ENCODE data around the gene SYNGR3.

The SYNGR3 gene

DNA sequence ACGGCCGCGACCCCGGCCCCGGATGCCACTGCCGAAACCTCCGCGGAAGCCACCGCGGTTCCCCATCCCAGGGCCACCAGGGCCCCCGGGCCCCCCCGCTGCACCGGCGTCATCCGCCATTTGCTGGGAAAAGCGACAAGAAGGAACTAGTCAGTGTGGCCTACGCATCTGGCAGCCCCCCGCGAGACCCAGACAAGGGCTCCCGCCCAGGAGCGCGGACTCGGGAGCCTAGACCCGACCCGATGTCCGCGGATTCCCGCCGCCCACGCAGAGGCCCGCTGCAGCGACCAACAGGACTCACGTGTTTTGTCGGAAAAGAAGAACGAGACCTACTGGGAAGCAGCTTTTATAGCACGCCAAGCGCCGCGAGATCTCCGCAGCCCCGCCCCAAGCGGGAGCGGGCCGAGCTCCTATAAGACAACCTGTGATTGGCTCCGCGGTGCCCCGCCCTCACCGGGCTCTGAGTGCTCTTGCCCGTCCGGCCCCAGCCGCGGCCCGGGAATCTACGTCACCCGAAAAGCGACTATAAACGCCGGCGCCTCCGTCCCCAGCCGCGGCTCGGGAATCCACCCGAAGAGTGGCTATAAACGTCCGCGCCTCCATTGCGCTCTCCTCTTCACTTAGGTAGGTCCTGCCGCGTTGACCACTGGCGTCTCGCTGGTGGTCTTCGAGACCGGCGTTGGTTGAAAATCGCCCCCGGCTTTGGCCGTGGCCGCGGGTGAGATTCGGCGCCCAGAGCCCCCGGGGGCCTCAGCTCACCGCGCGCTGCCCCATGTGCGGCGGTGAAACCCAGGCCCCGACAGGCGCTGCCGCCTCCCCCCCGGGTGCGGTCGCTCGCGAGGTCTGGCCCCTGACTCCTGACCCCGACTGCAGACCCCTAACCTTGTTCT, 25.0 kb upstream of the SYNGR3 start, which contains the start of gene RPS2:
TSS of gene RPS2 (minus strand) at position 321 of the 890 bp plus-strand sequence. CDS start at position 120, 201 bp downstream.
- DNase-seq, result peak; percentile 99
- TF ChIP-seq GATA1 (IDR thresholded peaks at IDR 0.05; ENCODE audit: low read depth, low read length), result no peak
- TF ChIP-seq POLR2A (IDR thresholded peaks at IDR 0.05; ENCODE audit: low read length), result peak; percentile 99

DNA sequence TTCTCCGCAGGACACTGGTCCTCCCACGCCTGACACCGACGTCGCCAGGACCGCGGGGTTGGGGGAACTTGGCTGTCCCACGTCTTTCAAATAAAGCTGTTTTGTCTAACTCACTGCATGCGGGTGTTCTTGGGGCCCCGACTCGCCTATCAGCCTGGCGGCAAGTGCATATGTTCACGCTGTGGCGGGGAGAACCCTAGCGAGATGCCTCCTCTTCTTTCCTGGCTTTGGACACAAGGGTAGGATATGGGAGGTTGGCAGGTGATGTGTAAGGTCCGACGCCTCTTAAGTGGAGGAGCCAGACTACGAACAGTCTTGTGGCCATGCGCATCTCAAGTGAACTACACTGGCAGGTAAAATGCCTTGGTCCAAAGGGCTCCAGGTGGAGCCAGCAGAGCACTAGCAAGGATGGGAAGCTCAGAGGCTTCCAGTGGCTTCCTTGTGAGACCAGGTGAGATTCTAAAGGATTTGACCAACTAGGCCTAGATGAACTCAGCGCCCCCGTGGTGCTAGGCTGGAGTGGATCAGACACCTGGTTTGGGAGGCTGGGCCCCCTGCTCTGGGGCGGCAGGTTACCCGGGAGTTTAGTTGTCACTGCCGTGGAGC, 24.3 kb upstream of the SYNGR3 start:
- DNase-seq, result peak; percentile 66 to 73
- TF ChIP-seq POLR2A (IDR thresholded peaks at IDR 0.05; ENCODE audit: low read length) (no peak), GATA1 (IDR thresholded peaks at IDR 0.05; ENCODE audit: low read depth, low read length) (no peak)

DNA sequence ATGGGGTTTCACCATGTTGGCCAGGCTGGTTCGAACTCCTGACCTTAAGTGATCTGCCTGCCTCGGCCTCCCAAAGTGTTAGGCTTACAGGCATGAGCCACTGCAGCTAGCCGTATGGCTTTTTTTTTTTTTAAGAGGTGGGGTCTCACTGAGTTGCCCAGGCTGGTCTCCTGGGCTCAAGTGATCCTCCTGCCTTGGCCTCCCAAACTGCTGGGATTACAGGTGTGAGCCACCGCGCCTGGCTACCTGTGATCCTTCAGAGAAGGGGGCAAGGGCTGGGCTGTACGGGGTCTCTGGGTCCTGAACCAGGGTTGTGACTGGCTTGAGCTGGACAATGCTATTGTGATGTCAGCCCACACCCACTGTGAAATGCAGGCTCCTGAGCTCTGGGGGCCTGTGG, 23.3 kb upstream of the SYNGR3 start, which contains the start of gene RNF151:
TSS of gene RNF151 (plus strand) at position 397 of the 400 bp plus-strand sequence. CDS start 26 bp downstream, outside the sequence.
- TF ChIP-seq GATA1 (IDR thresholded peaks at IDR 0.05; ENCODE audit: low read depth, low read length), result no peak
- no peak for TF ChIP-seq POLR2A (IDR thresholded peaks at IDR 0.05; ENCODE audit: low read length)
- no peak for DNase-seq

DNA sequence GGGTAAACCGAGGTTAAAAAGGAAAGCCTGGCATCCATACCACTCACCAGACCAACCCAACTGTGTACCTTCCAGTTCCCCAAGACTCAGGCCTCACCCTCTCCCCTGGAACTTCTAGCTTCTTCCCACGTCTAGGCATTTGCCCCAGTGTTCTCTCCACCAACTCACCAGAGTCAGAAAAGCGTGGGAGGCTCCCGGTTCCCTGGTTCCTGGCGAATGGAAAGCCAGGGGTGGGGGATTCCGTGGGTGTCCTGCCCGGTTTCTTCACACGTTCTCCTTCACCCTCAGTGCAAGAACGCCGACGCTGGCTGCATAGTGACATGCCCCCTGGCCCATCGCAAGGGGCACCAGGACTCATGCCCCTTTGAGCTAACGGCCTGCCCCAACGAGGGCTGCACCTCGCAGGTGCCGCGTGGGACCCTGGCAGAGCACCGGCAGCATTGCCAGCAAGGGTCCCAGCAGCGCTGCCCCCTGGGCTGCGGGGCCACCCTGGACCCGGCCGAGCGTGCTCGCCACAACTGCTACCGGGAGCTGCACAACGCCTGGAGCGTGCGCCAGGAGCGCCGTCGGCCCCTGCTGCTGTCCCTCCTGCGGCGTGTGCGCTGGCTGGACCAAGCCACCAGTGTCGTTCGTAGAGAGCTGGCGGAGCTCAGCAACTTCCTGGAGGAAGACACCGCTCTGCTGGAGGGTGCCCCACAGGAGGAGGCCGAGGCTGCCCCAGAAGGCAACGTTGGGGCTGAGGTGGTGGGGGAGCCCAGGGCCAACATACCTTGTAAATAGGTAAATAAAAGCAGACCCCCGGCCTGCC, 21.4 kb upstream of the SYNGR3 start:
- TF ChIP-seq POLR2A (IDR thresholded peaks at IDR 0.05; ENCODE audit: low read length), result no peak
- TF ChIP-seq GATA1 (IDR thresholded peaks at IDR 0.05; ENCODE audit: low read depth, low read length), result no peak

DNA sequence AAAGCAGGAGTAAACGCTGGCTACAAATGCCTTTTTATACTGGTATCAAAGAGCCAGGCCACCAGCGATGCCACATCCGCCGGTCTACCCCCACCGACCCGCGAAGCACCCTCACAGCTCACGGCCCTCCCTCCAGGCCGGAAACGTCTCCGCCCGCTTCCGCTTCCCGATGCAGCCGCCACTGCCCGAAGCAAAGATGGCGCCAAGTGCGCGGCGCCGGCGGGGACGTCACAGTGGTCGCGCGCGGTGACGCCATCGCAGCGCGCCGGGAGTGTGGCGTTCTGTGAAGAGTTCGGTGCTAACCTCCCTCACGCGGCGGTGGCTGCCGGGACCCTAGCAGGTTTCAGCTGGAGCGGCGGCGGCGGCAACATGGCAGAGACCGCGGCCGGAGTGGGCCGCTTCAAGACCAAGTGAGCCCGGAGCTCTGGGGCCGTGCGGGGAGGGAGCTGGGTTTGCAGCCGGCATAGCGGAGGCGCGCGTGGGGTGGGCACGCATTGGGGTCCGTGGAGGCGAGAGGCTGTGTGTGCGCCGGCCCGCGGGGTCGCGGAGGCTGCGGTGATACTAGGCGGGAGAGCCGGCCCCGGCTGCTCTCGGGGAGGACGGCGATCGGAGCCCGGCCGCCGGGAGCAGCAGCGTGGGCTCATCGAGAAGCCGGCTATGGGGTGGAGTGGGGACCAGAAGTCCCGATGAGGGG, 17.8 kb upstream of the SYNGR3 start, which contains the start of gene TBL3:
TSS of gene TBL3 (plus strand) at position 258 of the 694 bp plus-strand sequence. CDS start at position 370, 112 bp downstream.
- peak; percentile 97 to 98 for DNase-seq
- TF ChIP-seq POLR2A (IDR thresholded peaks at IDR 0.05; ENCODE audit: low read length) (peak; percentile 97), GATA1 (IDR thresholded peaks at IDR 0.05; ENCODE audit: low read depth, low read length) (no peak)

More for the DNA sequence above, 21.4 kb upstream of the SYNGR3 start:
- DNase-seq, result no peak

DNA sequence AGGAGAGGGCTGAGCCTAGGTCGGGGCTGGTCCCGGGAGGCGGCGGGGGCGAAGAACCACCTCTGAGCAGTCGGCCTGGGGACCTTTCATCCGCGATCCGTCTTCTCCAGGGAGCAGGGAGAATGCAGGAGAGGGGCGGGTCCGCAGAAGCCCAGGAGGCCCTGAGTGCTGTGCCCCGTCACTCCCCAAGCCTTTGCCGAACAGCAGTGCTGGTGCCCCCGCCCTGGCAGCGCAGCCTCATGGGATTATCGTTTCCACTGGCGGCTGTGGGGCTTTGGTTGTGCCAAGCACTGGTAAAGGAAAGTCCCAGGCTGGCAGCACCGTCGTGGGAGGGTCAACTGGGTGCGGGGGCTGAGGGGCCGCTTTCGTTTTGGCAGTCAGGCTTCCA, 17.3 kb upstream of the SYNGR3 start:
- TF ChIP-seq POLR2A (IDR thresholded peaks at IDR 0.05; ENCODE audit: low read length) (no peak), GATA1 (IDR thresholded peaks at IDR 0.05; ENCODE audit: low read depth, low read length) (no peak)

DNA sequence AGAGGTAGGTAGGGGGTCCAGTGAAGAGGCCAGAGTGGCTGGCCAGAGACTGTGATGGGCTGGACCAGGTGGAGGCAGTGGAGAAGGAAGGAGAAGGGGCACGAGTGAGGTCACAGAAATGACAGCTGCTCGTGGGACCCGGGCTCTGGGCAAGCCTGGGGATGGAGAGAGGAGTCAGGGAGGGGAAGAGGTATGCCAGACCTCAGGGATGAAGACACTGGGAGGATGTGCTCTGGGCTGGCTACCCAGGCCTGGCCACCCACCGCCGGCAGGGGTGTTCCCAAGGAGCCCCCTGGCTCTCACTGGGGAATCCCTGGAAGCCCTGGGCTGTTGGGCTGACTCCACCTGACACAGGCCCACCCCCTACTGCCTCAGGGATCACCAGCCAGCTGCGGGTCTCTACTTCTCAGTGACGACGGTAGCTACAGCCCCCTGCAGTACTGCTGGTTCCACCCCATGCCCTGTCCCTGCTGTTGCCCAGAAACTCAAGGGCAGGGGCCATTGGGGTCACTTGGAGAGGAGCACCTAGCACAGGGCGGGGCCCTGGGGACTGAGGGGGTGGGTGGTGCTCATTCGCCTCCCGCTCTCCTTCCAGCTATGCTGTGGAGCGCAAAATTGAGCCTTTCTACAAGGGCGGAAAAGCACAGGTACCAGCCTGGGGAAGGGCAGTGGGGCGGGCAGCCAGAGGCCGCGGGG, 16.2 kb upstream of the SYNGR3 start:
- DNase-seq, result no peak

More for the DNA sequence above, 17.3 kb upstream of the SYNGR3 start:
- peak; percentile 68 to 75 for DNase-seq

DNA sequence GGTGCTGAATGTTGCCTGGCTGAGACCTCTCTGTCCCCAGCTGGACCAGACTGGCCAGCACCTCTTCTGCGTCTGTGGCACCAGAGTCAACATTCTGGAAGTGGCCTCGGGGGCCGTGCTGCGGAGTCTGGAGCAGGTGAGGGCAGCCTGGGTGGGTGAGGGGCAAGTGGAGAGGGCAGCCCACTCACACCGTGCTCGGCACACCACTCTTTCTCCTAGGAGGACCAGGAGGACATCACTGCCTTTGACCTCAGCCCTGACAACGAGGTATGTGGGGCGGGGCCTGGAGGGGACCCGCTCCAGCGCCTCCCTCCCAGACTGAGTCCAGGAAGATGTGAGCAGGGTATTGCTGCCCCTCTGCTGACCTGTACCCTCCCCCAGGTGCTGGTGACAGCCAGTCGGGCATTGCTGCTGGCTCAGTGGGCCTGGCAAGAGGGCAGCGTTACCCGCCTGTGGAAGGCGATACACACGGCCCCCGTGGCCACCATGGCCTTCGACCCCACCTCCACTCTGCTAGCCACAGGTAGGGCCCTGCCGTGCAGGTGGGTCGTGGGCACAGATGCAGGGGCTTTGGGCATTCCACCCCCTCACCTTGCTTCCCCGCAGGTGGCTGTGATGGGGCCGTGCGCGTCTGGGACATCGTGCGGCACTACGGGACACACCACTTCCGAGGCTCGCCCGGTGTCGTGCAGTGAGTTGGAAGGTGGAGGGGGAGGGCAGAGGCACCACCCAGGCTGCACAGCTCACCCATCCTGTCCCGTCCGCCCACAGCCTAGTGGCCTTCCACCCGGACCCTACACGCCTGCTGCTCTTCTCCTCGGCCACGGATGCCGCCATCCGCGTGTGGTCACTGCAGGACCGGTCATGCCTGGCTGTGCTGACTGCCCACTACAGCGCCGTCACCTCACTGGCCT, 15.4 kb upstream of the SYNGR3 start:
- no peak for DNase-seq
- TF ChIP-seq GATA1 (IDR thresholded peaks at IDR 0.05; ENCODE audit: low read depth, low read length) (no peak), POLR2A (IDR thresholded peaks at IDR 0.05; ENCODE audit: low read length) (no peak)

More for the DNA sequence above, 16.2 kb upstream of the SYNGR3 start:
- TF ChIP-seq POLR2A (IDR thresholded peaks at IDR 0.05; ENCODE audit: low read length), result no peak
- TF ChIP-seq GATA1 (IDR thresholded peaks at IDR 0.05; ENCODE audit: low read depth, low read length), result no peak

DNA sequence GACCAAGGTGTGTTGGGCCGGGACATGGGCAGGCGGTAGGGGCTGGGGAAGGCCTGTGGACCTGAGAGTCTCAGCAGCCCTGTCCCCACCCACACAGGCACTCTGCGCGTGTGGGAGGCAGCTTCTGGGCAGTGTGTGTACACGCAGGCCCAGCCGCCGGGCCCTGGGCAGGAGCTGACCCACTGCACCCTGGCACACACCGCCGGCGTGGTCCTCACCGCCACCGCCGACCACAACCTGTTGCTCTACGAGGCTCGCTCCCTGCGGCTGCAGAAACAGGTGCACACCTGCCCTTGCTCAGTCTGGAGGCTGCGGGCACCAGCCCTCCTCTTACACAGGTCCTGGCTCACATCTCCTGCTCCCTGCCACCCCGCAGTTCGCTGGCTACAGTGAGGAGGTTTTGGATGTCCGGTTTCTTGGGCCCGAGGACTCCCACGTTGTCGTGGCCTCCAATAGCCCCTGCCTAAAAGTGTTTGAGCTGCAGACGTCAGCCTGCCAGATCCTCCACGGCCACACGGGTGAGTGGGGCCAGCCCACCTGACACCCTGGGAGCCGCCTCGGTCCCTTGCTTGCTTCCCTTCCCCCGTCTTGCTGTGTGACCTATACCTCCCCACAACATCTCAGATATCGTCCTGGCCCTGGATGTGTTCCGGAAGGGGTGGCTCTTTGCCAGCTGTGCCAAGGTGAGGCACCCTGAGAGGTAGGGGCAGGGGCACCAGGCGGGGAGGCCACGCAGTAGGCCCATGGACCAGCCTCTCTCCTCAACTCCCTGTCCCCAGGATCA, 14.1 kb upstream of the SYNGR3 start:
- no peak for TF ChIP-seq GATA1 (IDR thresholded peaks at IDR 0.05; ENCODE audit: low read depth, low read length)
- no peak for TF ChIP-seq POLR2A (IDR thresholded peaks at IDR 0.05; ENCODE audit: low read length)
- DNase-seq, result no peak

DNA sequence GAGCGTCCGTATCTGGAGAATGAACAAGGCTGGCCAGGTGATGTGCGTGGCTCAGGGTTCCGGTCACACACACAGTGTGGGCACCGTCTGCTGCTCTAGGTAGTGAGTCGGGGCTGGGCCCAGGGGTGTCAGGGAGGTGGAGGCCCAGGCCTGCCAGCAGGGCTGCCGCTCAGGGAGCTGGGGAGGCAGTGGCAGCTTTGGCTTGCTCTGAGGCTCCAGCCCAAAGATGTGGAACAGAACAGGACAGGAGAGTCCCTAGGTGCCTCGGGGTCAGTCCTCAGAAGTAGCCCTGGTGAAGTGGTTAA, 13.6 kb upstream of the SYNGR3 start:
- no peak for DNase-seq
- TF ChIP-seq GATA1 (IDR thresholded peaks at IDR 0.05; ENCODE audit: low read depth, low read length), result no peak
- no peak for TF ChIP-seq POLR2A (IDR thresholded peaks at IDR 0.05; ENCODE audit: low read length)

All from erythroblast (primary cell).